Measurements from ENCODE around the gene INPP4A. TPM values are rescaled to one million over a fixed set of nuclear protein-coding genes. Genes with fewer than 3 reads are reported as not detected.

Gene INPP4A
- total and polyA plus RNA-seq, 10 of the 15 experiments (the other 5 are each of a cell fraction or from before 2014, with no cell fraction given): 4.7 to 62.3 (median 36.9) TPM

DNA sequence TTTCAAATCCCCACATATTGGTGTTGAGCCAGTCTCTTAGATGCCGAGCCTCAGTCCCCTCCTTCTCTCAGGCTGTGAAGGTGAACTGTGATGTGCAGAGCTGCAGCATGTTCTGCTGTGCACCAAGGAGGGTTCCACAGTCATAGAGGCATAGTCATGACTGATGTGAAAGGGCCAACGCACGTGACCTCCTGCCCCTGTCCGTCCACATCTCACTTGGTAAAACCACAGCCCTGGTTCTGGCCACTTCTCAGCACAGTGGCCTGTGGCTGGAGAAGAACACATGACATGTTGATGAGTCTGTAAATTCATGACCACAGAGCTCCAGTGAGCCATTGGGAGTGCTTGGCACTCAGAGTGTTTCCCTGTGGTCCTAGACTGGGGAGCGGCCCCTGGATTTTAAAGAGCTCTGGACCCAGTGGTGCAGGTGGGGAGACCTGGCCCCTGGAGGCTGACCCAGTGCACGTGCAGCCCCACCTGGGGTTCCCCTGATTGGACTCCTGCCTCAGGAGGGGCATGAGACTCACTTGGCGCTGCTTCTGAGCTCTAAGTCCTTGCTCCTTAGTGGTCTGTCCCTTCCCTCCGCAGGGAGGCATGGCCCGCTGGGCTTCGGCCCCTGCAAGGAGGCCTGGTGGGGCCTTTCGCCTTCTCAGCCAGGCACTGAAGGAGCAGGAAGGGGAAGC is 25.3 kb downstream of the INPP4A start (continued):
- TF ChIP-seq ZNF687 (IDR thresholded peaks at IDR 0.05): peak; percentile 68; the same call in 1 of the 2 replicates
- peak; percentile 27; the same call in 1 of the 3 replicates for TF ChIP-seq POU2F2 (IDR thresholded peaks at IDR 0.05; ENCODE audit: borderline replicate concordance, low read depth, low read length)
- TF ChIP-seq IKZF1 (conservative IDR thresholded peaks at IDR 0.05): peak; percentile 52
- peak in 1 of 2 experiments; percentile 51; a peak in 1 of 4 replicates for TF ChIP-seq EP300 (IDR thresholded peaks at IDR 0.05; ENCODE audit: borderline replicate concordance in 1 of 2, control insufficient read depth in 1 of 2, low read depth in 2 of 2, low read length in 2 of 2)
- no peak for TF ChIP-seq NFXL1 (IDR thresholded peaks at IDR 0.05; ENCODE audit: borderline replicate concordance)
- no peak for TF ChIP-seq NR2C2 (IDR thresholded peaks at IDR 0.05; ENCODE audit: borderline replicate concordance, control insufficient read depth, insufficient read length, low read depth)
- TF ChIP-seq HDAC6 (IDR thresholded peaks at IDR 0.05; ENCODE audit: unreplicated experiment): no peak
- TF ChIP-seq, protein P1, sequence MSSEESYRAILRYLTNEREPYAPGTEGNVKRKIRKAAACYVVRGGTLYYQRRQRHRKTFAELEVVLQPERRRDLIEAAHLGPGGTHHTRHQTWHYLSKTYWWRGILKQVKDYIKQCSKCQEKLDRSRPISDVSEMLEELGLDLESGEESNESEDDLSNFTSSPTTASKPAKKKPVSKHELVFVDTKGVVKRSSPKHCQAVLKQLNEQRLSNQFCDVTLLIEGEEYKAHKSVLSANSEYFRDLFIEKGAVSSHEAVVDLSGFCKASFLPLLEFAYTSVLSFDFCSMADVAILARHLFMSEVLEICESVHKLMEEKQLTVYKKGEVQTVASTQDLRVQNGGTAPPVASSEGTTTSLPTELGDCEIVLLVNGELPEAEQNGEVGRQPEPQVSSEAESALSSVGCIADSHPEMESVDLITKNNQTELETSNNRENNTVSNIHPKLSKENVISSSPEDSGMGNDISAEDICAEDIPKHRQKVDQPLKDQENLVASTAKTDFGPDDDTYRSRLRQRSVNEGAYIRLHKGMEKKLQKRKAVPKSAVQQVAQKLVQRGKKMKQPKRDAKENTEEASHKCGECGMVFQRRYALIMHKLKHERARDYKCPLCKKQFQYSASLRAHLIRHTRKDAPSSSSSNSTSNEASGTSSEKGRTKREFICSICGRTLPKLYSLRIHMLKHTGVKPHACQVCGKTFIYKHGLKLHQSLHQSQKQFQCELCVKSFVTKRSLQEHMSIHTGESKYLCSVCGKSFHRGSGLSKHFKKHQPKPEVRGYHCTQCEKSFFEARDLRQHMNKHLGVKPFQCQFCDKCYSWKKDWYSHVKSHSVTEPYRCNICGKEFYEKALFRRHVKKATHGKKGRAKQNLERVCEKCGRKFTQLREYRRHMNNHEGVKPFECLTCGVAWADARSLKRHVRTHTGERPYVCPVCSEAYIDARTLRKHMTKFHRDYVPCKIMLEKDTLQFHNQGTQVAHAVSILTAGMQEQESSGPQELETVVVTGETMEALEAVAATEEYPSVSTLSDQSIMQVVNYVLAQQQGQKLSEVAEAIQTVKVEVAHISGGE (CRISPR knock-in tag; IDR thresholded peaks at IDR 0.05): no peak
- no peak for TF ChIP-seq JUND (IDR thresholded peaks at IDR 0.05; ENCODE audit: low read depth, low read length)
- peak; percentile 91 to 92 for TF ChIP-seq BHLHE40 (IDR thresholded peaks at IDR 0.05; ENCODE audit: borderline replicate concordance in 1 of 2, low read depth in 2 of 2, low read length in 1 of 2)
- TF ChIP-seq, protein P2, sequence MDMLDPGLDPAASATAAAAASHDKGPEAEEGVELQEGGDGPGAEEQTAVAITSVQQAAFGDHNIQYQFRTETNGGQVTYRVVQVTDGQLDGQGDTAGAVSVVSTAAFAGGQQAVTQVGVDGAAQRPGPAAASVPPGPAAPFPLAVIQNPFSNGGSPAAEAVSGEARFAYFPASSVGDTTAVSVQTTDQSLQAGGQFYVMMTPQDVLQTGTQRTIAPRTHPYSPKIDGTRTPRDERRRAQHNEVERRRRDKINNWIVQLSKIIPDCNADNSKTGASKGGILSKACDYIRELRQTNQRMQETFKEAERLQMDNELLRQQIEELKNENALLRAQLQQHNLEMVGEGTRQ (IDR thresholded peaks at IDR 0.05; ENCODE audit: borderline replicate concordance, low read depth, low read length): peak; percentile 27; the same call in 1 of the 2 replicates
- TF ChIP-seq, protein P3, sequence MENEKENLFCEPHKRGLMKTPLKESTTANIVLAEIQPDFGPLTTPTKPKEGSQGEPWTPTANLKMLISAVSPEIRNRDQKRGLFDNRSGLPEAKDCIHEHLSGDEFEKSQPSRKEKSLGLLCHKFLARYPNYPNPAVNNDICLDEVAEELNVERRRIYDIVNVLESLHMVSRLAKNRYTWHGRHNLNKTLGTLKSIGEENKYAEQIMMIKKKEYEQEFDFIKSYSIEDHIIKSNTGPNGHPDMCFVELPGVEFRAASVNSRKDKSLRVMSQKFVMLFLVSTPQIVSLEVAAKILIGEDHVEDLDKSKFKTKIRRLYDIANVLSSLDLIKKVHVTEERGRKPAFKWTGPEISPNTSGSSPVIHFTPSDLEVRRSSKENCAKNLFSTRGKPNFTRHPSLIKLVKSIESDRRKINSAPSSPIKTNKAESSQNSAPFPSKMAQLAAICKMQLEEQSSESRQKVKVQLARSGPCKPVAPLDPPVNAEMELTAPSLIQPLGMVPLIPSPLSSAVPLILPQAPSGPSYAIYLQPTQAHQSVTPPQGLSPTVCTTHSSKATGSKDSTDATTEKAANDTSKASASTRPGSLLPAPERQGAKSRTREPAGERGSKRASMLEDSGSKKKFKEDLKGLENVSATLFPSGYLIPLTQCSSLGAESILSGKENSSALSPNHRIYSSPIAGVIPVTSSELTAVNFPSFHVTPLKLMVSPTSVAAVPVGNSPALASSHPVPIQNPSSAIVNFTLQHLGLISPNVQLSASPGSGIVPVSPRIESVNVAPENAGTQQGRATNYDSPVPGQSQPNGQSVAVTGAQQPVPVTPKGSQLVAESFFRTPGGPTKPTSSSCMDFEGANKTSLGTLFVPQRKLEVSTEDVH (IDR thresholded peaks at IDR 0.05; ENCODE audit: low read depth, partially characterized antibody): no peak

Data from GM12878 (cell line).